Panc1 (cell line): ENCODE results near the gene SIRT7.

Experiments
- CTCF ChIP-seq: fragments of 450-650 bp; IDR thresholded peaks from 2 replicates; pipeline ENCODE4 v1.5.1; 2017; ENCODE audit warnings: mild to moderate bottlenecking
- POLR2AphosphoS5 ChIP-seq: IDR thresholded peaks from 2 replicates; pipeline ENCODE4 v1.6.1; 2012; ENCODE audit warnings: mild to moderate bottlenecking, low read depth, low read length, moderate library complexity
- SIN3A ChIP-seq: IDR thresholded peaks from 2 replicates; pipeline ENCODE4 v1.6.1; 2012; ENCODE audit warnings: low read depth, mild to moderate bottlenecking, low read length, moderate library complexity, borderline replicate concordance; ENCODE audit not compliant: insufficient read depth

- TF ChIP-seq CTCF (no peak), SIN3A (peak; percentile 78; the same call in 1 of the 2 replicates), POLR2AphosphoS5 (no peak)
Observed at GRCh38 chr17:81923302-81924260, 5.6 kb upstream of the SIRT7 start.
